HCT116 (cell line): ENCODE measurements around the gene C1orf116. TPM values are rescaled to one million over a fixed set of nuclear protein-coding genes. Genes with fewer than 3 reads are reported as not detected.

ENCODE experiments used
- ATAC-seq: fragments of 200-7000 bp; cut with Tn5 transposase; 2 replicates; pipeline ENCODE4 v1.9.1; 2020; ENCODE audit warnings: mild to moderate bottlenecking, moderate library complexity
- BruUV-seq: library from RNA; stranded (reverse); fragments of 400-500 nt; replicated peaks from 2 replicates; lab custom pipeline; 2021; lab: Mats Ljungman, UMichigan
- CTCF ChIA-PET: fragments of 300-600 bp; sonication (Branson Sonifier 250); formaldehyde crosslinking; loops from one replicate; lab custom pipeline; 2021; ENCODE audit warnings: antibody characterized with exemption; lab: Charles Lee
- POLR2A ChIA-PET: fragments of 300-600, 350-600 bp; sonication (Branson Sonifier 250); formaldehyde crosslinking; loops from one replicate; lab custom pipeline; 2021; ENCODE audit warnings: antibody characterized with exemption; lab: Charles Lee
- RAD21 ChIA-PET, 2 experiments: fragments of 300-600 bp; sonication (Branson Sonifier 250); formaldehyde crosslinking; loops; one replicate each; lab custom pipeline; 2023; ENCODE audit warnings: low total read pairs in 2 of 2; ENCODE audit not compliant: uncharacterized antibody in 2 of 2, unreplicated experiment in 2 of 2, low non-redundant PET in 1 of 2; lab: Charles Lee
- DNase-seq: peaks from one replicate; pipeline ENCODE4 v3.0.0-alpha.2; 2010; ENCODE audit warnings: low read depth, low spot score
- H2AFZ ChIP-seq: fragments of 200-600 bp; shearing (Covaris generic), sonication (generic); 2 replicates; pipeline ENCODE4 v1.6.1; 2017; ENCODE audit warnings: low read depth, mixed run types, mixed read lengths, antibody characterized with exemption, low read length; ENCODE audit not compliant: poor library complexity, severe bottlenecking
- H3K27ac ChIP-seq: 2 replicates; pipeline ENCODE4 v1.5.1; 2012; ENCODE audit warnings: low read depth, low read length
- H3K27me3 ChIP-seq: fragments of 200-600 bp; sonication (generic); 2 replicates; pipeline ENCODE4 v1.6.1; 2016; ENCODE audit warnings: mixed run types, low read length, mixed read lengths; ENCODE audit not compliant: insufficient read depth
- H3K36me3 ChIP-seq, 2 experiments: fragments of 200-500 bp in 1 of 2; fragments of 200-600 bp in 1 of 2; sonication (Bioruptor generic) in 1 of 2; sonication (generic) in 1 of 2; 2 replicates each; pipeline versions ENCODE4 v1.5.1 to v1.6.1; 2014 to 2016; ENCODE audit warnings: low read length in 2 of 2, inconsistent platforms in 1 of 2, mixed read lengths in 1 of 2, mixed run types in 1 of 2; ENCODE audit not compliant: insufficient read depth in 2 of 2, control insufficient read depth in 1 of 2
- H3K4me1 ChIP-seq, 2 experiments: fragments of 200-600 bp in 1 of 2; sonication (generic) in 1 of 2; 2 replicates each; pipeline versions ENCODE4 v1.5.1 to v1.6.1; 2012 to 2017; ENCODE audit warnings: low read length in 2 of 2, inconsistent platforms in 1 of 2, mild to moderate bottlenecking in 1 of 2, mixed read lengths in 1 of 2, mixed run types in 1 of 2, moderate library complexity in 1 of 2; ENCODE audit not compliant: insufficient read depth in 2 of 2, control insufficient read depth in 1 of 2
- H3K4me2 ChIP-seq: fragments of 200-600 bp; sonication (generic); 2 replicates; pipeline ENCODE4 v1.6.1; 2017; ENCODE audit warnings: mixed run types, low read length, mixed read lengths
- H3K4me3 ChIP-seq, 2 experiments: fragments of 200-600 bp in 1 of 2; sonication (generic) in 1 of 2; replicated peaks in 1 of 2; 2 replicates each; pipeline ENCODE4 v1.5.1; 2011 to 2016; ENCODE audit warnings: low read length in 2 of 2, control low read depth in 1 of 2, low read depth in 1 of 2, mild to moderate bottlenecking in 1 of 2, mixed read lengths in 1 of 2, mixed run types in 1 of 2
- H3K79me2 ChIP-seq: fragments of 200-600 bp; sonication (generic); 2 replicates; pipeline ENCODE4 v1.6.1; 2017; ENCODE audit warnings: mild to moderate bottlenecking, mixed run types, low read length, moderate library complexity, mixed read lengths; ENCODE audit not compliant: insufficient read depth
- H3K9ac ChIP-seq: fragments of 200-600 bp; sonication (generic); 2 replicates; pipeline ENCODE4 v1.6.1; 2016; ENCODE audit warnings: low read length, mixed read lengths
- H3K9me2 ChIP-seq: fragments of 200-600 bp; sonication (generic), shearing (Covaris generic); 2 replicates; pipeline ENCODE4 v1.6.1; 2017; ENCODE audit warnings: mixed run types, mild to moderate bottlenecking, moderate library complexity; ENCODE audit not compliant: insufficient read depth
- H3K9me3 ChIP-seq, 2 experiments: fragments of 200-500 bp in 1 of 2; fragments of 200-600 bp in 1 of 2; sonication (Bioruptor generic) in 1 of 2; sonication (generic) in 1 of 2; 2 replicates each; pipeline ENCODE4 v1.6.1; 2014 to 2017; ENCODE audit warnings: low read length in 2 of 2, mixed read lengths in 2 of 2, inconsistent platforms in 1 of 2, low read depth in 1 of 2, mild to moderate bottlenecking in 1 of 2, mixed run types in 1 of 2, moderate library complexity in 1 of 2; ENCODE audit not compliant: control insufficient read depth in 1 of 2, insufficient read depth in 1 of 2
- H4K20me1 ChIP-seq: fragments of 200-600 bp; sonication (generic), shearing (Covaris generic); 2 replicates; pipeline ENCODE4 v1.6.1; 2017; ENCODE audit warnings: mixed run types, mild to moderate bottlenecking, moderate library complexity; ENCODE audit not compliant: insufficient read depth
- ATF3 ChIP-seq: IDR thresholded peaks from 2 replicates; pipeline ENCODE4 v1.6.1; 2012
- EGR1 ChIP-seq: IDR thresholded peaks from 2 replicates; pipeline ENCODE4 v1.6.1; 2012; ENCODE audit warnings: low read depth
- EZH2 ChIP-seq: fragments of 200-600 bp; sonication (generic); IDR thresholded peaks from 2 replicates; pipeline ENCODE4 v1.6.1; 2017; ENCODE audit warnings: antibody characterized with exemption, mixed run types
- FOSL1 ChIP-seq: IDR thresholded peaks from 2 replicates; pipeline ENCODE4 v1.6.1; 2012; ENCODE audit warnings: low read depth
- JUND ChIP-seq: IDR thresholded peaks from 2 replicates; pipeline ENCODE4 v1.6.1; 2012
- POLR2A ChIP-seq: IDR thresholded peaks from 2 replicates; pipeline ENCODE4 v1.7.0; 2011; ENCODE audit warnings: borderline replicate concordance; ENCODE audit not compliant: insufficient read depth, insufficient read length; ENCODE audit errors: extremely low read depth
- POLR2AphosphoS5 ChIP-seq: IDR thresholded peaks from 2 replicates; pipeline ENCODE4 v1.6.1; 2011; ENCODE audit warnings: mild to moderate bottlenecking, low read depth, low read length, moderate library complexity
- RAD21 ChIP-seq: IDR thresholded peaks from 2 replicates; pipeline ENCODE4 v1.6.1; 2012; ENCODE audit warnings: low read depth, mild to moderate bottlenecking
- REST ChIP-seq: IDR thresholded peaks from 2 replicates; pipeline ENCODE4 v1.6.1; 2012; ENCODE audit warnings: low read depth
- SIN3A ChIP-seq: IDR thresholded peaks from 2 replicates; pipeline ENCODE4 v1.6.1; 2012; ENCODE audit warnings: low read depth
- SP1 ChIP-seq: IDR thresholded peaks from 2 replicates; pipeline ENCODE4 v1.6.1; 2012; ENCODE audit warnings: low read depth
- SRF ChIP-seq: IDR thresholded peaks from 2 replicates; pipeline ENCODE4 v1.6.1; 2012; ENCODE audit warnings: low read depth
- TCF7L2 ChIP-seq: IDR thresholded peaks from 2 replicates; pipeline ENCODE4 v1.7.0; 2011; ENCODE audit warnings: borderline replicate concordance, inconsistent platforms; ENCODE audit not compliant: insufficient read depth, insufficient read length; ENCODE audit errors: extremely low read depth
- YY1 ChIP-seq: IDR thresholded peaks from 2 replicates; pipeline ENCODE4 v1.6.1; 2011; ENCODE audit warnings: low read length, low read depth, moderate library complexity, mild to moderate bottlenecking; ENCODE audit not compliant: insufficient replicate concordance; ENCODE audit errors: extremely low read depth
- ZFX ChIP-seq: fragments of 450-650 bp; IDR thresholded peaks from 2 replicates; pipeline ENCODE4 v1.6.1; 2017
- ZNF274 ChIP-seq: fragments of 200-500 bp; sonication (Bioruptor generic); IDR thresholded peaks from 2 replicates; pipeline ENCODE4 v1.6.1; 2014; ENCODE audit warnings: mild to moderate bottlenecking, low read depth, low read length, inconsistent platforms
- intact Hi-C: fragments of 100-400 bp; cut with micrococcal nuclease; formaldehyde crosslinking; loops from 2 replicates; pipeline ENCODE4 v1.10.0; 2022
- total RNA-seq: library from RNA; stranded (reverse); gene quantifications from one replicate; pipeline ENCODE4 v1.2.1, GENCODE V29; 2021; ENCODE audit not compliant: unreplicated experiment
- TF ChIP-seq, protein P1 (sequence below), 3 experiments: fragments of 200-600 bp in 1 of 3; sonication (generic) in 1 of 3; IDR thresholded peaks in 2 of 3; conservative IDR thresholded peaks in 1 of 3; 2 replicates each; pipeline ENCODE4 v1.5.1; 2012 to 2017; ENCODE audit warnings: low read depth in 2 of 3, low read length in 2 of 3, antibody characterized with exemption in 1 of 3, borderline replicate concordance in 1 of 3, control low read depth in 1 of 3, mild to moderate bottlenecking in 1 of 3, mixed read lengths in 1 of 3, mixed run types in 1 of 3, moderate library complexity in 1 of 3; ENCODE audit not compliant: insufficient read depth in 1 of 3
- TF ChIP-seq, protein P2 (sequence below): IDR thresholded peaks from 2 replicates; pipeline ENCODE4 v1.6.1; 2012

The C1orf116 gene
- total RNA-seq, 1 experiment from 2014 or later: 3.6 TPM

DNA sequence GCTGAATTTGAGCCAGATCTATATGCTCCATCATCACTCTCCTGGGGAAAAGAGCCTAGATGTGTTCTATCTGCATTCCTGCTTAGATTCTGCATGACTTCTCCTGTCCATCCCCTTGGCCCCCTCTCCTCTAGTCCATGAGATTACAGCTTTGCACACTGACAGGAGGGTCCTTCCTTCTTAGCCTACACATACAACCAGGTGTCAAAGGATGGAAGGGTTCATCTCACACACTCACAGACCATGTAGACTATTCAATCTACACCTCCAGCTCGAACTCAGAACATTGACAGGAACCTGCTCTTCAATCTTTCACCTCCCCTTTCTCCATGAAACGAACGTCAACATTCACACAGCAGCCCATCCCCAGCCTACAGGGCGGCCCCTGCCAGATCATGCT is 13.8 kb downstream of the C1orf116 start:
- BruUV-seq: no TSS peak
- Histone ChIP-seq H4K20me1 (no peaks in the 10 kb centered on the region), H3K36me3 (no peaks in the 10 kb centered on the region; a peak in 1 of 4 replicates), H2AFZ (no peak overlapping the region), H3K27me3 (no peaks in the 10 kb centered on the region), H3K79me2 (no peaks in the 10 kb centered on the region), H3K4me1 (peaks cover 15 to 67% of the 10 kb centered on the region in 2 experiments), H3K4me3 (no peak overlapping the region)
- CTCF ChIA-PET: no interaction called here
- ATAC-seq (no peak), DNase-seq (no peak)
- intact Hi-C loops: no loop called here
- POLR2A ChIA-PET: no interaction called here
- TF ChIP-seq FOSL1 (no peak), POLR2A (no peak), YY1 (no peak), EZH2 (no peak), SRF (no peak), JUND (no peak), SIN3A (no peak), SP1 (no peak), POLR2AphosphoS5 (no peak), REST (no peak), EGR1 (no peak), ZNF274 (no peak), TCF7L2 (no peak), RAD21 (no peak), ZFX (no peak), ATF3 (no peak)
- TF ChIP-seq, protein P1, sequence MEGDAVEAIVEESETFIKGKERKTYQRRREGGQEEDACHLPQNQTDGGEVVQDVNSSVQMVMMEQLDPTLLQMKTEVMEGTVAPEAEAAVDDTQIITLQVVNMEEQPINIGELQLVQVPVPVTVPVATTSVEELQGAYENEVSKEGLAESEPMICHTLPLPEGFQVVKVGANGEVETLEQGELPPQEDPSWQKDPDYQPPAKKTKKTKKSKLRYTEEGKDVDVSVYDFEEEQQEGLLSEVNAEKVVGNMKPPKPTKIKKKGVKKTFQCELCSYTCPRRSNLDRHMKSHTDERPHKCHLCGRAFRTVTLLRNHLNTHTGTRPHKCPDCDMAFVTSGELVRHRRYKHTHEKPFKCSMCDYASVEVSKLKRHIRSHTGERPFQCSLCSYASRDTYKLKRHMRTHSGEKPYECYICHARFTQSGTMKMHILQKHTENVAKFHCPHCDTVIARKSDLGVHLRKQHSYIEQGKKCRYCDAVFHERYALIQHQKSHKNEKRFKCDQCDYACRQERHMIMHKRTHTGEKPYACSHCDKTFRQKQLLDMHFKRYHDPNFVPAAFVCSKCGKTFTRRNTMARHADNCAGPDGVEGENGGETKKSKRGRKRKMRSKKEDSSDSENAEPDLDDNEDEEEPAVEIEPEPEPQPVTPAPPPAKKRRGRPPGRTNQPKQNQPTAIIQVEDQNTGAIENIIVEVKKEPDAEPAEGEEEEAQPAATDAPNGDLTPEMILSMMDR (IDR thresholded peaks at IDR 0.05 in 2 of 3, conservative IDR thresholded peaks at IDR 0.05 in 1 of 3; ENCODE audit: borderline replicate concordance in 1 of 3, insufficient read depth in 1 of 3, low read depth in 2 of 3, low read length in 2 of 3): no peak
- TF ChIP-seq, protein P2, sequence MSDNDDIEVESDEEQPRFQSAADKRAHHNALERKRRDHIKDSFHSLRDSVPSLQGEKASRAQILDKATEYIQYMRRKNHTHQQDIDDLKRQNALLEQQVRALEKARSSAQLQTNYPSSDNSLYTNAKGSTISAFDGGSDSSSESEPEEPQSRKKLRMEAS: no peak
- TF ChIP-seq, all 23 proteins: peak for 0
- no peaks in the 10 kb centered on the region for H3K9me3 ChIP-seq
- H3K9me2 ChIP-seq: no peaks in the 10 kb centered on the region
- peak overlapping the region; percentile 72 for H3K4me2 ChIP-seq
- RAD21 ChIA-PET: no interaction called here
- no peak overlapping the region for H3K9ac ChIP-seq
- H3K27ac ChIP-seq: no peak overlapping the region
